Dermis lymphatic vessel endothelial cell (primary cell): ENCODE data around the gene ZBTB47. TPM values are rescaled to one million over a fixed set of nuclear protein-coding genes. Genes with fewer than 3 reads are reported as not detected.

Experiments
- total RNA-seq: library from RNA; depleted of rRNA; stranded (reverse); fragments of >200 nt; gene quantifications from 2 replicates; pipeline ENCODE4 v1.2.1, GENCODE V29; 2014

The ZBTB47 gene
- 17.5 and 21.8 TPM in 2 replicates for total RNA-seq

GRCh38 chr3:42653560-42654330 is at the start of gene ZBTB47:
Gene ZBTB47 (plus strand): TSS chr3:42653697. CDS start chr3:42658356, 4,659 bp downstream.

DNA sequence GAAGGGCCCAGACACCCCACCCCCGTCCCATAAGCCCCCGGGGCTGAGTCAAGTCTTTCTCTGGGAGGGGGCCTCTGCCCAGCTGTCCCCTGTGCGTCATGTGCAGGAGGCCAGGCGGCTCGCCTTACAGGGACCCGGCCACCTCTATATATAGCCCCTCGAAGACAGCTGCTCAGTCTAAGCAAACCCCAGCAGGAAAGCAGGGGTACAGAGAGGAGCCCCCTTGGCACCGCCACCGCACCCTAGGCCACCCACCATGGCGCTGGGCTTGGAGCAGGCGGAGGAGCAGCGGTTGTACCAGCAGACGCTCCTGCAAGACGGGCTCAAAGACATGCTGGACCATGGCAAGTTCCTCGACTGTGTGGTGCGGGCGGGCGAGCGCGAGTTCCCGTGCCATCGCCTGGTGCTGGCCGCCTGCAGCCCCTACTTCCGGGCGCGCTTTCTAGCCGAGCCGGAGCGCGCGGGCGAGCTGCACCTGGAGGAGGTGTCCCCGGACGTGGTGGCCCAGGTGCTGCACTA is 31.9 kb downstream of the ZBTB47 start, which contains the start of gene KLHL40:
Gene KLHL40 (plus strand): TSS at position 175 of the 519 bp plus-strand sequence. CDS start 82 bp downstream, at position 257.

DNA sequence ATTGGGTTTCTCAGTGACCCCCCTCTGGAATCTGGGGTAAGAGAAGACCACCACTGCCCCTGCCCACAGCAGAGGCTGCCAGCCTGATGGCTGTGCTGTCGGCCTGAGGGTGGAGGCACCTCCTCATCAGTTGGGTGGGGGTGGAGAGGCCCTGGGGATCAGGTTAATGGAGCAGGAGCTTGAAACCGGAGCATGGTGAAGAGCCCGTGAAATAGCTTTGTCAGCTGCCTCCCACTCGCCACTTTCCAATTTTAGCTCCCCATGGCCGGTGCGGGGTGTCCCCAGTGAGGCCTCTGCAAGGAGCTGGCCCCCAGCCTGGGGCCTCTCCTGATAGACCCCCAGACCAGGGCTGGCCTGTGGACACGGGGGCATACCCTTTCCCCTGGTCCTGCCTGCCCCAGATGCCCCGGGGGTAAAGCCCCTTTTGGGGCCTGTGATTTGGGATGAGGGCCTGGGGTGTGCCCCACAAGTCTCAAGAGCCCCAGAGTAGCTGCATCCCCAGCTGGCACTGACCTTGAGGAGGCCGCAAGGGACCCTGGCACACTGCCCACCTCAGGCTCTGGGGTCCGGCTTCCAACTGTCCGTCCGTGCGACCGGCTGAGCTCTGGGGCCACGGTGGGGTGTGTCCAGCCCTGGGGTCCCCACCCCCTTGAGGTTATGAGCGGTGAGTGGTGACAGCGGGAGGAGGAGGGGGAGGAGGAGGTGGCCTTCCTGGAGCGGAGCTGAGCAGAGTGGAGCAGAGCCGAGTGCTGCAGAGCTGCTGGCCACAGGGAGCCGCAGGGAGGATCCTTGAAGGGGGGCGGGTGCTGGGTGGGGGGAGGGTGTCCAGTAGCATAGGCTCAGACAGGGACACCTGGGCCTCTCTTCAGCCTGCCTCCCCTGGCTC is 48.8 kb downstream of the ZBTB47 start, which contains the start of gene HHATL:
Gene HHATL (minus strand): TSS at position 733 of the 886 bp plus-strand sequence. CDS start 1,972 bp downstream, outside the sequence.

Other genes starting within 250 kb of the ZBTB47 start
- not detected in 2 replicates for gene LYZL4, start 243.1 kb upstream of the ZBTB47 start, total RNA-seq
- gene VIPR1, start 151.1 kb upstream of the ZBTB47 start, total RNA-seq, result 0.09 and 0.11 TPM in 2 replicates
- 84.9 and 105 TPM in 2 replicates for gene SEC22C, start 71.7 kb upstream of the ZBTB47 start, total RNA-seq
- 26.6 and 36.4 TPM in 2 replicates for gene SS18L2, start 62.8 kb upstream of the ZBTB47 start, total RNA-seq
- 59.2 and 62.1 TPM in 2 replicates for gene NKTR, start 53.0 kb upstream of the ZBTB47 start, total RNA-seq
- gene KLHL40, start 31.8 kb downstream of the ZBTB47 start, total RNA-seq, result not detected in 2 replicates
- gene HHATL, start 49.1 kb downstream of the ZBTB47 start, total RNA-seq, result not detected in 2 replicates
- gene CCDC13, start 119.6 kb downstream of the ZBTB47 start, total RNA-seq, result 0.22 and 0.26 TPM in 2 replicates
- 91.9 and 94.5 TPM in 2 replicates for gene HIGD1A, start 150.8 kb downstream of the ZBTB47 start, total RNA-seq
- gene ACKR2, start 155.7 kb downstream of the ZBTB47 start, total RNA-seq, result 5.4 and 12.5 TPM in 2 replicates
- not detected in 2 replicates for gene CYP8B1, start 222.2 kb downstream of the ZBTB47 start, total RNA-seq